Epithelial cell of prostate (primary cell): ENCODE results near the gene ECI1.
"Not testable (repeated sequence)": the region's sequence is repeated elsewhere in the genome, so short reads cannot be mapped to it uniquely, and the experiment has no call there.

Experiments used
- DNase-seq: peaks from one replicate; pipeline ENCODE4 v3.0.0-alpha.2; 2011; ENCODE audit warnings: low read depth, low spot score
- H3K27ac ChIP-seq: fragments of 450-650 bp; 2 replicates; pipeline ENCODE4 v1.5.1; 2017; ENCODE audit warnings: mild to moderate bottlenecking

Gene ECI1

GRCh38 chr16:2213817-2214718 is 37.3 kb downstream of the ECI1 start:
- H3K27ac ChIP-seq, result peak overlapping the region; percentile 82

GRCh38 chr16:2212362-2213324 is 38.7 kb downstream of the ECI1 start:
- DNase-seq, result no peak
- H3K27ac ChIP-seq, result peak overlapping the region; percentile 35

More at GRCh38 chr16:2213817-2214718, 37.3 kb downstream of the ECI1 start:
- DNase-seq, result no peak

- peak overlapping the region; percentile 35 for H3K27ac ChIP-seq
- no peak for DNase-seq
These were observed 39.5 kb downstream of the ECI1 start for GRCh38 chr16:2211923-2212347.

- no peak within 1 kb of the TSS for H3K27ac ChIP-seq
- DNase-seq, result no peak
These were observed 40.7 kb downstream of the ECI1 start, which contains the start of gene BRICD5 for GRCh38 chr16:2210386-2211365. Gene BRICD5, minus strand, starts transcription at chr16:2210863. Its CDS starts 30 bp downstream, at chr16:2210833.

GRCh38 chr16:2210009-2210332 is 41.4 kb downstream of the ECI1 start:
- no peak overlapping the region for H3K27ac ChIP-seq
- no peak for DNase-seq

GRCh38 chr16:2209258-2210008 is 42.0 kb downstream of the ECI1 start:
- H3K27ac ChIP-seq, result no peak overlapping the region
- DNase-seq, result no peak

GRCh38 chr16:2208772-2209171 is 42.6 kb downstream of the ECI1 start:
- H3K27ac ChIP-seq, result no peak overlapping the region
- no peak for DNase-seq

GRCh38 chr16:2208308-2208707 is 43.1 kb downstream of the ECI1 start:
- no peak for DNase-seq
- H3K27ac ChIP-seq, result no peak overlapping the region

GRCh38 chr16:2207872-2208271 is 43.5 kb downstream of the ECI1 start:
- no peak for DNase-seq
- no peak overlapping the region for H3K27ac ChIP-seq

- DNase-seq, result no peak
- peak overlapping the region; percentile 74 for H3K27ac ChIP-seq
These were observed 44.5 kb downstream of the ECI1 start for GRCh38 chr16:2206780-2207433.

- H3K27ac ChIP-seq, result peak overlapping the region; percentile 74
- no peak for DNase-seq
These were observed 45.0 kb downstream of the ECI1 start for GRCh38 chr16:2206420-2206779.

- peak overlapping the region; percentile 74 for H3K27ac ChIP-seq
- DNase-seq, result no peak
These were observed 45.4 kb downstream of the ECI1 start for GRCh38 chr16:2205967-2206313.

- peak within 1 kb of the TSS; percentile 74 for H3K27ac ChIP-seq
- DNase-seq, result peak; percentile 27
These were observed 46.1 kb downstream of the ECI1 start, which contains the start of gene MLST8 for GRCh38 chr16:2205104-2205966. Gene MLST8, plus strand, starts transcription at chr16:2205454. Its CDS starts 632 bp downstream, at chr16:2206086.

GRCh38 chr16:2204416-2205103 is 46.8 kb downstream of the ECI1 start:
- no peak for DNase-seq
- peak overlapping the region; percentile 74 for H3K27ac ChIP-seq

GRCh38 chr16:2203119-2203688 is 48.2 kb downstream of the ECI1 start:
- not testable (repeated sequence) for H3K27ac ChIP-seq, DNase-seq

- H3K27ac ChIP-seq, result no peak overlapping the region
- no peak for DNase-seq
These were observed 51.1 kb downstream of the ECI1 start for GRCh38 chr16:2200313-2200712.
